Measurements from ENCODE around the gene USP44.
"Not testable (repeated sequence)": the region's sequence is repeated elsewhere in the genome, so short reads cannot be mapped to it uniquely, and the experiment has no call there.

USP44 gene

GRCh38 chr12:95509300-95509699 lies 42.0 kb downstream of the USP44 start:
- no peak for DNase-seq (ENCODE audit: low read depth)

- no peak for DNase-seq (ENCODE audit: low read depth)
Observed at GRCh38 chr12:95506707-95507523, 44.4 kb downstream of the USP44 start.

GRCh38 chr12:95505039-95505438 lies 46.2 kb downstream of the USP44 start:
- DNase-seq (ENCODE audit: low read depth) = no peak

GRCh38 chr12:95504140-95504539 lies 47.1 kb downstream of the USP44 start:
- no peak for DNase-seq (ENCODE audit: low read depth)

GRCh38 chr12:95499772-95500171 lies 51.5 kb downstream of the USP44 start:
- no peak for DNase-seq (ENCODE audit: low read depth)

GRCh38 chr12:95498968-95499367 lies 52.3 kb downstream of the USP44 start:
- DNase-seq (ENCODE audit: low read depth) = no peak

GRCh38 chr12:95497031-95497430 lies 54.2 kb downstream of the USP44 start:
- DNase-seq (ENCODE audit: low read depth) = no peak

GRCh38 chr12:95495433-95495832 lies 55.8 kb downstream of the USP44 start:
- no peak for DNase-seq (ENCODE audit: low read depth)

GRCh38 chr12:95494888-95495287 lies 56.4 kb downstream of the USP44 start:
- no peak for DNase-seq (ENCODE audit: low read depth)

GRCh38 chr12:95492462-95492861 lies 58.8 kb downstream of the USP44 start:
- DNase-seq (ENCODE audit: low read depth) = no peak

- DNase-seq (ENCODE audit: low read depth) = no peak
Observed at GRCh38 chr12:95487024-95487423, 64.3 kb downstream of the USP44 start.

- DNase-seq (ENCODE audit: low read depth) = no peak
Observed at GRCh38 chr12:95484524-95484923, 66.8 kb downstream of the USP44 start.

GRCh38 chr12:95482564-95482963 lies 68.7 kb downstream of the USP44 start:
- not testable (repeated sequence) for DNase-seq (ENCODE audit: low read depth)

GRCh38 chr12:95481888-95482287 lies 69.4 kb downstream of the USP44 start:
- DNase-seq (ENCODE audit: low read depth) = no peak

- DNase-seq (ENCODE audit: low read depth) = no peak
Observed at GRCh38 chr12:95481072-95481471, 70.2 kb downstream of the USP44 start.

- no peak for DNase-seq (ENCODE audit: low read depth)
Observed at GRCh38 chr12:95480230-95480629, 71.0 kb downstream of the USP44 start.

GRCh38 chr12:95474660-95474958 lies 76.7 kb downstream of the USP44 start:
- no peak for DNase-seq (ENCODE audit: low read depth)

- DNase-seq (ENCODE audit: low read depth) = peak; percentile 83
Observed at GRCh38 chr12:95473884-95474659, 77.2 kb downstream of the USP44 start, which contains the start of gene METAP2. Gene METAP2, plus strand, starts transcription at chr12:95474152. Its CDS starts 28 bp downstream, at chr12:95474180.

- no peak for DNase-seq (ENCODE audit: low read depth)
Observed at GRCh38 chr12:95473231-95473883, 77.9 kb downstream of the USP44 start.

GRCh38 chr12:95470300-95470699 lies 81.0 kb downstream of the USP44 start:
- no peak for DNase-seq (ENCODE audit: low read depth)
